LNCAP (cell line): ENCODE results near the gene CSF1R.

Experiments used
- CTCF ChIP-seq: fragments of 450-650 bp; IDR thresholded peaks from 2 replicates; pipeline ENCODE4 v1.5.1; 2017; ENCODE audit warnings: mild to moderate bottlenecking

CSF1R gene

GRCh38 chr5:150124111-150124557 lies 37.8 kb upstream of the CSF1R start:
- no peak for TF ChIP-seq CTCF

DNA sequence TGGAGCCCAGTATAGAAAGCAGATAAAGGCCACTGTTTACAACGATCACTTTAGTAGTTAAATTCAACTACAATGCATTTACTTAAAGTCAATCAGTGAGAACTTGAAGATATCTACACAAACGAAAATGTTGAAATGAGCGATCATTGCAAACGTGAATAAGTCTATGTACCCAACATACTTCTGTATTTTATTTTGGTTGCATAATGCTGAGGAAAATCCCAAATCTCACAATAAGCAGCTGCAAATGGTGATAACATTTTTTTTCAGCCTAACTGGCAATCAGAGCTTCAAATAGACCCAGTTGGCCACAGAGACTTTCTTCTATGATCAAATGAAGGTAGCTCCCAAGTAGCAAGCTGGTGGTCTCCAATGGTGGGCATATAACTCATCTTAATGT lies 37.2 kb upstream of the CSF1R start:
- no peak for TF ChIP-seq CTCF

DNA sequence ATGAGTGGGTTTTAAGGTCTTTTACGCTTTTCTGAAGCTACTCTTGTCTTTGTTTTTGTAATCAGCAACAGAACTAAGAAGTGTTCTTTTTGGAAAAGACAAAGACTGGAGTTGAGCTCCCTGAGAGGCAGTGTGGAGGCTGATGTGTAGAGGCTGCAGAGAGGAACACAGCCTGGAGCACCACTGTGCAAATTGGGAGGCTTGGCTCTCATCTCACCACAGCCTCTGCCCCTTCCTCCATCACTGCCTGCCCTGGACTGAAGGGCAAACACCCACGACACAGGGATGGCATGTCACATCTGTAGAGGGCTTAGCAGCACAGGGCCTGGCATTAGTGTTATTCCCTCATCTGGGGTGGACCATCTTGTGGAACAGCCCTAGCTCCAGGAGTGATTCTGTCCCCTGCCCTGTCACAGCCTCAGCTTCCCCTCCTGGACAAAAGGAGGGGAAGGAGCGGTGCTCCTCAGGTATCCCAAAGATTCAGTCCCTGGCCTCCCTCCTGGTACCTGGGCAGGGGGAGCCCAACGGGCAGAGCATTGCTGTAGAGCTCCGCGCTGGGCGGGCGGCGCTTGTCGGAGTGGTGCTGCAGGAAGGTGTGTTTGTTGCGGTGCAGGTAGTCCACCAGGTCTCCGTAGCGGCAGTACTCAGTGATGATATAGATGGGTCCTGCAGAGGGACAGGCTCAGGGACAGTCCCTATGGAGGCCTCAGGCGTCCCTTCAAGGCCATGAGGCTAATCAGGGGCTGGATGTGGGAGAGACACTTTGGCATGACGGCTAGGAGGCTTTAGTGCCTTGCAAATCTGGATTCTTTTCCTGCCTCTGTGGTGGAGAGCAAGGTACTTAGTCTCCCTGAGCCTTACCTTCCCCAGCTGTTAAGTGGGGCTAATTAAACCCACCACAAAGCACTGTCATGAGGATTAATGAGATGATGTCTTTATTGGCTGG lies 36.5 kb upstream of the CSF1R start:
- no peak for TF ChIP-seq CTCF

DNA sequence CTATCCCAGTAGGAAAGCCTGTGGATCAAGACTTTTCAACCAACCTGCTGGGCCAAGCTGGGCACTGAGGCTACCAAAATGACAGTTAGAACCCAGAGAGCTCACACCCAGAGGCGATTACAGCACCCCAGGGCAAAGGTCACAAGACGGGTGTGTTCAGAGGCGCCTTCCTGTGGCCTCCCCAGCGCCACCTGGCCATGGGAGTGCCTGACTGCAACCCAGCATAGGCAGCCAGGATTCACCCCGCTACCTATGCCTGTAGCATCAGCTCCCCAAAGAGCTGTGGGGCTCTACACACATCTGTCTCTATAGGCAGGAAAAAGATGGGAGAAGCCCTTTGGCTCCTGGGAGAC lies 35.8 kb upstream of the CSF1R start:
- TF ChIP-seq CTCF, result no peak

- no peak for TF ChIP-seq CTCF
Measured at GRCh38 chr5:150121448-150122157, 35.2 kb upstream of the CSF1R start.

- TF ChIP-seq CTCF, result no peak
Measured at GRCh38 chr5:150120617-150121447, 34.5 kb upstream of the CSF1R start.

DNA sequence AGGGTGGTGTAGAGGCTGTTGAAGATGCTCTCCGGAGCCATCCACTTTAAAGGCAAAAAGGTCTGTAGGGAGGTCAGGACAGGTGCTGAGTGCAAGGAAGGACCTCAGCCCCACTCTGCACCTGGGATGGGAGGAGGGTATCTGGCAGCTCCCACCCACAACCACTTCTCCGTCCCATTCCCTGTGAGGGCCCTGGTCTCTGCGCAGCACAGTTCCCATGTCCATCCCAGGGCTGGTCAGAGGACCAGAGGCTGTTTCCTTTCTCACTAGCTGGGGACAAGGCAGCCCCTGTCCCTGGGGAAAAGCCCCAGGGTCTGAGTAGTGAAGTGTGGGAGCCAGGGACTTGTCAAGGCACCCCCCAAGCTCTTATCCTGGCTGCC lies 33.7 kb upstream of the CSF1R start:
- no peak for TF ChIP-seq CTCF
